Keratinocyte (primary cell): Measurements from ENCODE around the gene B4GALNT2. TPM values are rescaled to one million over a fixed set of nuclear protein-coding genes. Genes with fewer than 3 reads are reported as not detected.

ENCODE experiments used
- DNase-seq: peaks from one replicate; pipeline ENCODE4 v3.0.0-alpha.2; 2011; ENCODE audit warnings: low read depth, missing footprints, low spot score
- FAIRE-seq: peaks from 2 replicates; lab custom pipeline; 2011; peaks lifted over from hg19 to GRCh38; lab: Jason Lieb, UNC
- H2AFZ ChIP-seq: 2 replicates; pipeline ENCODE4 v1.6.0; 2012; ENCODE audit warnings: low read length, control low read depth, inconsistent platforms; ENCODE audit not compliant: control insufficient read depth
- H3K27ac ChIP-seq: 2 replicates; pipeline ENCODE4 v1.5.1; 2011; ENCODE audit warnings: low read length; ENCODE audit not compliant: control insufficient read depth, insufficient read depth
- H3K27me3 ChIP-seq: 3 replicates; pipeline ENCODE4 v1.6.0; 2011; ENCODE audit warnings: low read length; ENCODE audit not compliant: control insufficient read depth, insufficient read depth; ENCODE audit errors: extremely low read depth
- H3K36me3 ChIP-seq, 2 experiments: 2 replicates in 1 of 2; 3 replicates in 1 of 2; pipeline ENCODE4 v1.5.1; 2011; ENCODE audit warnings: low read length in 2 of 2, mild to moderate bottlenecking in 1 of 2; ENCODE audit not compliant: control insufficient read depth in 2 of 2, insufficient read depth in 2 of 2; ENCODE audit errors: extremely low read depth in 1 of 2
- H3K4me1 ChIP-seq: 3 replicates; pipeline ENCODE4 v1.5.1; 2011; ENCODE audit warnings: low read length; ENCODE audit not compliant: control insufficient read depth, insufficient read depth; ENCODE audit errors: extremely low read depth
- H3K4me2 ChIP-seq: 3 replicates; pipeline ENCODE4 v1.6.0; 2011; ENCODE audit warnings: low read depth, low read length; ENCODE audit not compliant: control insufficient read depth, insufficient read depth; ENCODE audit errors: extremely low read depth
- H3K4me3 ChIP-seq, 3 experiments: fragments of 200-600 bp in 1 of 3; sonication (generic) in 1 of 3; 2 replicates in 2 of 3; 3 replicates in 1 of 3; pipeline ENCODE4 v1.5.1; 2011 to 2016; ENCODE audit warnings: low read length in 3 of 3, mild to moderate bottlenecking in 3 of 3, control low read depth in 2 of 3, inconsistent platforms in 1 of 3, low read depth in 1 of 3, mixed read lengths in 1 of 3, mixed run types in 1 of 3, moderate library complexity in 1 of 3; ENCODE audit not compliant: control insufficient read depth in 2 of 3, insufficient read depth in 2 of 3; ENCODE audit errors: extremely low read depth in 1 of 3
- H3K79me2 ChIP-seq: 2 replicates; pipeline ENCODE4 v1.6.0; 2012; ENCODE audit warnings: low read length; ENCODE audit not compliant: control insufficient read depth, insufficient read depth
- H3K9ac ChIP-seq: 3 replicates; pipeline ENCODE4 v1.6.0; 2011; ENCODE audit warnings: low read length; ENCODE audit not compliant: control insufficient read depth, insufficient read depth; ENCODE audit errors: extremely low read depth
- H3K9me1 ChIP-seq: 3 replicates; pipeline ENCODE4 v1.6.0; 2011; ENCODE audit warnings: low read length; ENCODE audit not compliant: control insufficient read depth, insufficient read depth; ENCODE audit errors: extremely low read depth
- H3K9me3 ChIP-seq: 2 replicates; pipeline ENCODE4 v1.5.1; 2012; ENCODE audit warnings: low read depth, low read length; ENCODE audit not compliant: control insufficient read depth
- H4K20me1 ChIP-seq: 3 replicates; pipeline ENCODE4 v1.6.0; 2011; ENCODE audit warnings: low read length; ENCODE audit not compliant: control insufficient read depth, insufficient read depth; ENCODE audit errors: extremely low read depth
- CTCF ChIP-seq, 3 experiments: IDR thresholded peaks in 1 of 3; conservative IDR thresholded peaks in 1 of 3; optimal IDR thresholded peaks in 1 of 3; 2 replicates in 2 of 3; 3 replicates in 1 of 3; pipeline versions ENCODE3 to v1.5.1; 2011; ENCODE audit warnings: low read length in 3 of 3, mild to moderate bottlenecking in 3 of 3, moderate library complexity in 2 of 3, control low read depth in 1 of 3, inconsistent platforms in 1 of 3; ENCODE audit not compliant: insufficient read depth in 2 of 3; ENCODE audit errors: extremely low read depth in 1 of 3
- EZH2 ChIP-seq: IDR thresholded peaks from one replicate; pipeline ENCODE4 v1.6.1; 2012; ENCODE audit warnings: inconsistent platforms, mild to moderate bottlenecking, low read length, moderate library complexity
- dilution Hi-C: fragments of 300-500 bp; cut with MboI; formaldehyde crosslinking; loops from one replicate; pipeline ENCODE4 v1.7.0; 2020; ENCODE audit warnings: low sequenced_read_pairs; ENCODE audit not compliant: extremely low pct_ligation_motif_present
- polyA plus RNA-seq, 5 experiments: library from polyadenylated mRNA; depleted of rRNA in 3 of 5; stranded (reverse) in 3 of 5; stranded (forward) in 1 of 5; unstranded in 1 of 5; fragments of >200 nt; gene quantifications; 1 replicate in 1 of 5; 2 replicates in 3 of 5; 3 replicates in 1 of 5; pipeline versions ENCODE4 v1.2.1 to v1.2.3, GENCODE V29; 2011 to 2012; ENCODE audit warnings: missing spikeins in 2 of 5, low read depth in 1 of 5, low replicate concordance in 1 of 5

B4GALNT2 gene
- polyA plus RNA-seq, 1 donor (not counting 4 experiments of a cell fraction or from before 2014, with no cell fraction given) = 0.01 TPM

GRCh38 chr17:49112936-49113335, 19.6 kb upstream of the B4GALNT2 start:
- H3K27ac ChIP-seq = peak overlapping the region; percentile 63
- no peaks in the 10 kb centered on the region for H3K9me3 ChIP-seq
- TF ChIP-seq CTCF (optimal IDR thresholded peaks at IDR 0.05 in 1 of 3, IDR thresholded peaks at IDR 0.05 in 1 of 3, conservative IDR thresholded peaks at IDR 0.05 in 1 of 3; ENCODE audit: extremely low read depth in 1 of 3, insufficient read depth in 2 of 3, low read length in 3 of 3) (no peak), EZH2 (no peak)
- H3K9ac ChIP-seq = no peak overlapping the region
- DNase-seq = no peak
- no peaks in the 10 kb centered on the region for H4K20me1 ChIP-seq
- no peaks in the 10 kb centered on the region for H3K79me2 ChIP-seq
- H3K36me3 ChIP-seq = no peaks in the 10 kb centered on the region
- no peak overlapping the region for H3K4me3 ChIP-seq
- dilution Hi-C loops = no loop called here
- FAIRE-seq = no peak
- H3K27me3 ChIP-seq = no peaks in the 10 kb centered on the region
- no peak overlapping the region for H3K4me2 ChIP-seq
- no peak overlapping the region for H2AFZ ChIP-seq
- no peaks in the 10 kb centered on the region for H3K9me1 ChIP-seq
- H3K4me1 ChIP-seq = peaks cover 63% of the 10 kb centered on the region

- H3K4me1 ChIP-seq = peaks cover 53% of the 10 kb centered on the region
- no peaks in the 10 kb centered on the region for H3K27me3 ChIP-seq
- FAIRE-seq (no peak), DNase-seq (no peak)
- no peaks in the 10 kb centered on the region for H4K20me1 ChIP-seq
- H3K36me3 ChIP-seq = no peaks in the 10 kb centered on the region
- peak overlapping the region; percentile 39 for H3K27ac ChIP-seq
- TF ChIP-seq EZH2 = no peak
- H3K4me3 ChIP-seq = no peak overlapping the region
- H3K79me2 ChIP-seq = no peaks in the 10 kb centered on the region
- dilution Hi-C loops = no loop called here
- H3K4me2 ChIP-seq = peak overlapping the region; percentile 0
- H3K9me1 ChIP-seq = no peaks in the 10 kb centered on the region
- no peak overlapping the region for H2AFZ ChIP-seq
- H3K9me3 ChIP-seq = no peaks in the 10 kb centered on the region
- no peak overlapping the region for H3K9ac ChIP-seq
Observed at GRCh38 chr17:49114703-49115102, 17.9 kb upstream of the B4GALNT2 start.

- H3K4me2 ChIP-seq = peak overlapping the region; percentile 83
- no peaks in the 10 kb centered on the region for H3K79me2 ChIP-seq
- FAIRE-seq (peak; percentile 97), DNase-seq (peak; percentile 76)
- H3K9me3 ChIP-seq = no peaks in the 10 kb centered on the region
- dilution Hi-C loops = no loop called here
- peak overlapping the region; percentile 82 for H2AFZ ChIP-seq
- H3K36me3 ChIP-seq = no peaks in the 10 kb centered on the region
- H3K4me3 ChIP-seq = no peak overlapping the region
- peaks cover 24% of the 10 kb centered on the region for H3K4me1 ChIP-seq
- no peaks in the 10 kb centered on the region for H4K20me1 ChIP-seq
- no peak for TF ChIP-seq EZH2
- no peak for TF ChIP-seq CTCF (optimal IDR thresholded peaks at IDR 0.05 in 1 of 3, IDR thresholded peaks at IDR 0.05 in 1 of 3, conservative IDR thresholded peaks at IDR 0.05 in 1 of 3; ENCODE audit: extremely low read depth in 1 of 3, insufficient read depth in 2 of 3, low read length in 3 of 3)
- H3K27me3 ChIP-seq = no peaks in the 10 kb centered on the region
- H3K27ac ChIP-seq = peak overlapping the region; percentile 81
- H3K9me1 ChIP-seq = no peaks in the 10 kb centered on the region
- H3K9ac ChIP-seq = peak overlapping the region; percentile 46
Observed at GRCh38 chr17:49117587-49118230, 14.9 kb upstream of the B4GALNT2 start.
